GM06990 (cell line): ENCODE results near the gene XRCC3.

Experiments used
- DNase-seq: peaks from one replicate; pipeline ENCODE4 v3.0.0-alpha.2; 2011; ENCODE audit not compliant: insufficient read length; ENCODE audit errors: extremely low read depth
- H3K27me3 ChIP-seq: replicated peaks from 2 replicates; pipeline ENCODE4 v1.6.0; 2011; ENCODE audit warnings: low read length; ENCODE audit not compliant: control insufficient read depth, insufficient read depth
- H3K36me3 ChIP-seq: 2 replicates; pipeline ENCODE4 v1.5.1; 2011; ENCODE audit warnings: low read length; ENCODE audit not compliant: control insufficient read depth, insufficient read depth
- H3K4me3 ChIP-seq: replicated peaks from 2 replicates; pipeline ENCODE4 v1.5.1; 2011; ENCODE audit warnings: low read depth, mild to moderate bottlenecking, control low read depth, low read length
- CTCF ChIP-seq: IDR thresholded peaks from 2 replicates; pipeline ENCODE4 v1.5.1; 2011; ENCODE audit warnings: low read length, control low read depth, mild to moderate bottlenecking, inconsistent platforms; ENCODE audit not compliant: insufficient read depth, poor library complexity, severe bottlenecking

Gene XRCC3

DNA sequence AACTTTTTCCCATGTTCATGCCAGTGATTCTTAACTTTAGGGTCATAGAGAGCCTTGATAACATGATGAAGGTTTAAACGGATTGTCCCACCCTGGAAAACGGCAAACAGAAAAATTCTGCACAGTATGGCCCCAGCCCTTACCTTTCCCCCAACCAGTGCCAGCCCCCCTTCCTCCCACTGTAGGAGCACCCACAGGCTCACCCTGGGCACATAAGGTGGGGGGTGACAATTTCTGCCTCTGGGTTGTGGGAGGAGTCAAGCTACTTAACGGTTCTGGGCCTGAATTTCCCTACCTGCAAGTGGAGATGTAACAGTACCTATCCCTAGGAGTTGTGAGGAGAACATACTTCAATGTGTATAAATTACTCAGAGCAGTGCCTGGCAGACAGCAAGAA, 18.0 kb downstream of the XRCC3 start:
- Histone ChIP-seq H3K27me3 (no peaks in the 10 kb centered on the region), H3K36me3 (peaks cover 29% of the 10 kb centered on the region), H3K4me3 (no peak overlapping the region)
- TF ChIP-seq CTCF = no peak
- no peak for DNase-seq

DNA sequence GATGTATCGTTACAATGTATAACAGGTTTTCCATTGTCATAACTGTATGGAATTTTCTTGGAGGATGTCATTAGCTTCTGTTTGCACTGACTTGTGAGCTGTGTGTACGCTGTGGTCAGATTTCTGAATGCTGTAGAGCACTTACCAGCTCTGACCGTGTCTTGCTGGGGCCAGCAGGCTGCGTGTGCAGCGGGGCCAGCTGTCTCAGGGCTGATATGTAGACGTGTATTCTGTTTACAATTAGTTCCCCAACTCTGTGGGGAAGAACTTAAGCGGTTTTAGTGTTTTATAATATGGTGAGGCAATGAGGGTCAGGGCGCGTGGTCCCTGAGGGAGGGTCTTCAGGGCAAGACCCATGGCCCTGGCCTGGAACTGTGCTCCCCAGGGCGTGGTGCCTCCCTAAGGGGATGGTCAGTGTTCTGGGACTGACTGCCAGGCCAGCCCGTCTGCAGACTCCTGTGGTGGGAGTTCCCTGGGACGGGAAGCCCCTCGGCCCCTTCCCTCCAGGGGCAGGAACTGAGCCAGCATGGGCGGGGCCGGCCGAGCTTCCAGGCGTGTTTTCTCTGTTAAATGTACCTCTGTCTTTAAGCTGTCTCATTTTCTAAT, 18.7 kb downstream of the XRCC3 start:
- Histone ChIP-seq H3K4me3 (no peak overlapping the region), H3K36me3 (peaks cover 27% of the 10 kb centered on the region), H3K27me3 (no peaks in the 10 kb centered on the region)
- DNase-seq = no peak
- no peak for TF ChIP-seq CTCF

DNA sequence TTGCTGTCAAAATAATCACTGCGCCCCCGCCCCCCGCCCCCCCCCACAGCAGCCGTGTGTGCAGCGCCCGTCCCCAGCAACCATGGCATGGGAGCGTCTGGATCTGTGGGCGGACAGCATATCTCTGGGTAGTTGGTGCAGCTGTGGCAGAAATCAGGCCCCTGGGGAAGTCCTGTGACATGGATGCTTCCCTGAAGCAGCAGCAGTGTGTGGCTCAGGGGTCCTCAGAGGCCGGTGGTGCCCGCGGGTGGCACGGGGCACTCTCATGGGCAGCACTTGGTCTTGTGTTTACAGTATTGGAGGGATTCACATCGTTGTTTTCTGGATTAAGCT, 19.2 kb downstream of the XRCC3 start:
- DNase-seq = no peak
- Histone ChIP-seq H3K27me3 (no peaks in the 10 kb centered on the region), H3K36me3 (peaks cover 27% of the 10 kb centered on the region), H3K4me3 (no peak overlapping the region)
- TF ChIP-seq CTCF = no peak

DNA sequence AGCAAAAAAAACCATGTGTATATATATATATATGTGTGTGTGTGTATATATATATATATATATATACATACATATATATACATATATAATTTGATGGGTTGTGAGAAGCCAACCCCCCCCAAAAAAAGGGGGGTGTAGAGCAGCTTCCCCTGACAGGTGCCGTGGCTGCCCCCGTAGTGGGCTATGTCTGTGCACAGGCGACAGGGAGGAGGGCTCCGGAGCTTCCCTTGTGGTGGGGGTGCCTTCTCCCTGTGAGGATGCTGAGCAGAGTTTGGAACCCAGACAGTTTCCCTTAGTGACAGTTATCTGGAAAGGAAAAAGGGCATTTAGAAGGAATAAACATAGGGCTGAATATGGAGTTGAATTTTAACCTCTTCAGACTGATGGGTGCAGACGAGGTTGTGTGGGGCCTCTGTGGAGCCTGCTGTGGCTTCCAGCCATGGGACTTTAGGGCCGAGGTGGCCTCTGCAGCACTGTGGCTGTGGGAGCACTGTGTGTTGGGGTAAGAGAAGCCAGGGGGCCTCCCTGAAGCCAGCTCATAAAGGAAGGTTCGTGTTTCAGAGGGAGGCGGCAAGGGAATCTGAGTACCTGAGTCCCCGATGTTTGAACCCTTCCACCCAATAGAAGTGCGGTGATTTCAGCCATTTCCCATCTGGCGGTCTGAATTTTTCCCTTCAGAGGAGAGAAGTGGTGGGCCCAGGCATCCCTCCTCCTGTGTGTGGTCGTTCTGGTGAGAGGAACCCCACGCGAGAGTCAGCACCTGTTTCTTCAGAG, 19.8 kb downstream of the XRCC3 start:
- peaks cover 25% of the 10 kb centered on the region for H3K36me3 ChIP-seq
- H3K27me3 ChIP-seq = no peaks in the 10 kb centered on the region
- no peak overlapping the region for H3K4me3 ChIP-seq
- no peak for TF ChIP-seq CTCF
- no peak for DNase-seq

DNA sequence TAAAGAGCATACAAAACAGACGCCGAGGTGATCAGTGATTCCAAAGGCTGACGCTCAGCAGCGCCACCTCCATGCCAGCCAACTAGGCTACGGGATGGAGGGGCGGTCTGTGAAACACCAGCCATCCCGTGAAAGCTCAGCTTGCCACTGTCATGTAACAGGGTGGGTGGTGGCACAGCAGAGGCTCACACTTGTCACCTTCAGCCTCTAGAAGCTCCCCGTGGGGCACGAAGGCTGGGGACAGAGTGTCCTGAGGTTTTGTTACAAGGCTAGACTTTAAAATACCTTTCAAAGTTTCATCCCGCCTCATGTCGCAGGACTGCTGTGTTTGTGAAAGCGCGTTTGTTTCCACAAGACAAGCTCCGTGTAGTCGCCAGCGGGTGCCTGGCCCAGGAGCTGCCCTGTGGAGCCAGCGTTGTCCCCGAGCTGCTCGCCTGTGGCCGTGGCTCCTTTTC, 20.7 kb downstream of the XRCC3 start:
- Histone ChIP-seq H3K27me3 (no peaks in the 10 kb centered on the region), H3K4me3 (no peak overlapping the region), H3K36me3 (peaks cover 23% of the 10 kb centered on the region)
- TF ChIP-seq CTCF = no peak
- no peak for DNase-seq
